ENCODE data around the gene CAPZA3. TPM values are rescaled to one million over a fixed set of nuclear protein-coding genes. Genes with fewer than 3 reads are reported as not detected.
"Not testable (repeated sequence)": the region's sequence is repeated elsewhere in the genome, so short reads cannot be mapped to it uniquely, and the experiment has no call there.

Gene CAPZA3
- total and polyA plus RNA-seq, 2 donors: 0.05 TPM; not detected in 1

DNA sequence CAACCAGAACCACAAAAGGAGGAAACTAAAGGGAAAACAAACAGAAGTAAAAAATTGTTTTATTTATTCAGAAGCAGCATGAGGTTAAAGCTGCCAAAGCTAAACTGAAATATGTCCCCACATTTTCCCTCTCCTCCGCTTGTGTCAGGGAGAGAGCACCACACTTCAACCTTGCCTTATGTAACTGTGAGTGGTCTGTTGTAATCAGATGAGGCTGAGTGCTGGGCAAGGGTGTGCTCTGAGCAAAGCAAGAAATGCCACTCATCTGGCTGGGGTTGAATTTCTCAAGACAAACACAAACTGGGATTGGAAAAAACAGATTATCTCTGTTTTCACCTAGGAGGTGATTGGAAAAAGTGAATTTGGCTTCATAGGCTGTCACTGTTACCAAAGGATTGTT is 12.2 kb downstream of the CAPZA3 start:
- no peak for DNase-seq (ENCODE audit: low read depth in 6 of 9, low spot score in 9 of 9)
- WGBS: 98% methylated on average over 1 of the region's 1 CpG
- Histone ChIP-seq H3K4me3 (ENCODE audit: low read length in 2 of 2) (no peak overlapping the region), H3K9me3 (ENCODE audit: control insufficient read depth in 2 of 2, insufficient read depth in 1 of 2, low read length in 1 of 2) (no peaks in the 10 kb centered on the region), H3K36me3 (ENCODE audit: control insufficient read depth in 2 of 2, insufficient read depth in 2 of 2, low read length in 1 of 2) (no peaks in the 10 kb centered on the region), H3K27ac (ENCODE audit: low read depth in 1 of 2, low read length in 1 of 2) (no peak overlapping the region), H3K4me1 (ENCODE audit: control insufficient read depth in 2 of 2, insufficient read depth in 2 of 2, low read length in 2 of 2) (no peaks in the 10 kb centered on the region), H3K27me3 (ENCODE audit: control insufficient read depth in 2 of 2, insufficient read depth in 1 of 2, low read length in 1 of 2) (no peaks in the 10 kb centered on the region)

- Histone ChIP-seq H3K4me1 (ENCODE audit: control insufficient read depth in 2 of 2, insufficient read depth in 2 of 2, low read length in 2 of 2) (no peaks in the 10 kb centered on the region), H3K4me3 (ENCODE audit: low read length in 2 of 2) (no peak overlapping the region), H3K27ac (ENCODE audit: low read depth in 1 of 2, low read length in 1 of 2) (no peak overlapping the region), H3K36me3 (ENCODE audit: control insufficient read depth in 2 of 2, insufficient read depth in 2 of 2, low read length in 1 of 2) (no peaks in the 10 kb centered on the region), H3K27me3 (ENCODE audit: control insufficient read depth in 2 of 2, insufficient read depth in 1 of 2, low read length in 1 of 2) (no peaks in the 10 kb centered on the region), H3K9me3 (ENCODE audit: control insufficient read depth in 2 of 2, insufficient read depth in 1 of 2, low read length in 1 of 2) (no peaks in the 10 kb centered on the region)
- 95% methylated on average over 2 of the region's 2 CpGs for WGBS
- no peak for DNase-seq (ENCODE audit: low read depth in 6 of 9, low spot score in 9 of 9)
These were observed 13.9 kb downstream of the CAPZA3 start for GRCh38 chr12:18751866-18752265.

GRCh38 chr12:18752280-18752920 is 14.5 kb downstream of the CAPZA3 start:
- Histone ChIP-seq H3K9me3 (ENCODE audit: control insufficient read depth in 2 of 2, insufficient read depth in 1 of 2, low read length in 1 of 2) (no peaks in the 10 kb centered on the region), H3K27ac (ENCODE audit: low read depth in 1 of 2, low read length in 1 of 2) (no peak overlapping the region)

GRCh38 chr12:18752947-18753346 is 15.0 kb downstream of the CAPZA3 start:
- 98% methylated on average over 1 of the region's 1 CpG for WGBS
- DNase-seq (ENCODE audit: low read depth in 6 of 9, low spot score in 9 of 9): no peak
- no peaks in the 10 kb centered on the region for H3K9me3 ChIP-seq (ENCODE audit: control insufficient read depth in 2 of 2, insufficient read depth in 1 of 2, low read length in 1 of 2)
- no peaks in the 10 kb centered on the region for H3K36me3 ChIP-seq (ENCODE audit: control insufficient read depth in 2 of 2, insufficient read depth in 2 of 2, low read length in 1 of 2)
- no peaks in the 10 kb centered on the region for H3K27me3 ChIP-seq (ENCODE audit: control insufficient read depth in 2 of 2, insufficient read depth in 1 of 2, low read length in 1 of 2)
- no peaks in the 10 kb centered on the region for H3K4me1 ChIP-seq (ENCODE audit: control insufficient read depth in 2 of 2, insufficient read depth in 2 of 2, low read length in 2 of 2)
- no peak overlapping the region for H3K4me3 ChIP-seq (ENCODE audit: low read length in 2 of 2)
- H3K27ac ChIP-seq (ENCODE audit: low read depth in 1 of 2, low read length in 1 of 2): no peak overlapping the region

More at GRCh38 chr12:18752280-18752920, 14.5 kb downstream of the CAPZA3 start:
- H3K4me1 ChIP-seq (ENCODE audit: control insufficient read depth in 2 of 2, insufficient read depth in 2 of 2, low read length in 2 of 2): no peaks in the 10 kb centered on the region
- no peaks in the 10 kb centered on the region for H3K27me3 ChIP-seq (ENCODE audit: control insufficient read depth in 2 of 2, insufficient read depth in 1 of 2, low read length in 1 of 2)
- no peaks in the 10 kb centered on the region for H3K36me3 ChIP-seq (ENCODE audit: control insufficient read depth in 2 of 2, insufficient read depth in 2 of 2, low read length in 1 of 2)
- 80% methylated on average over 6 of the region's 6 CpGs for WGBS
- H3K4me3 ChIP-seq (ENCODE audit: low read length in 2 of 2): no peak overlapping the region
- DNase-seq (ENCODE audit: low read depth in 6 of 9, low spot score in 9 of 9): no peak

- Histone ChIP-seq H3K9me3 (ENCODE audit: control insufficient read depth in 2 of 2, insufficient read depth in 1 of 2, low read length in 1 of 2) (no peaks in the 10 kb centered on the region), H3K4me1 (ENCODE audit: control insufficient read depth in 2 of 2, insufficient read depth in 2 of 2, low read length in 2 of 2) (no peaks in the 10 kb centered on the region), H3K36me3 (ENCODE audit: control insufficient read depth in 2 of 2, insufficient read depth in 2 of 2, low read length in 1 of 2) (no peaks in the 10 kb centered on the region), H3K27me3 (ENCODE audit: control insufficient read depth in 2 of 2, insufficient read depth in 1 of 2, low read length in 1 of 2) (no peaks in the 10 kb centered on the region), H3K27ac (ENCODE audit: low read depth in 1 of 2, low read length in 1 of 2) (no peak overlapping the region), H3K4me3 (ENCODE audit: low read length in 2 of 2) (no peak overlapping the region)
- 92% methylated on average over 16 of the region's 16 CpGs for WGBS
- DNase-seq (ENCODE audit: low read depth in 6 of 9, low spot score in 9 of 9): no peak
These were observed 15.7 kb downstream of the CAPZA3 start for GRCh38 chr12:18753481-18754123.

- no peaks in the 10 kb centered on the region for H3K4me1 ChIP-seq (ENCODE audit: control insufficient read depth in 2 of 2, insufficient read depth in 2 of 2, low read length in 2 of 2)
- H3K27ac ChIP-seq (ENCODE audit: low read depth in 1 of 2, low read length in 1 of 2): no peak overlapping the region
- 96% methylated on average over 6 of the region's 6 CpGs for WGBS
- H3K4me3 ChIP-seq (ENCODE audit: low read length in 2 of 2): no peak overlapping the region
- no peak for DNase-seq (ENCODE audit: low read depth in 6 of 9, low spot score in 9 of 9)
- H3K36me3 ChIP-seq (ENCODE audit: control insufficient read depth in 2 of 2, insufficient read depth in 2 of 2, low read length in 1 of 2): no peaks in the 10 kb centered on the region
- no peaks in the 10 kb centered on the region for H3K27me3 ChIP-seq (ENCODE audit: control insufficient read depth in 2 of 2, insufficient read depth in 1 of 2, low read length in 1 of 2)
- H3K9me3 ChIP-seq (ENCODE audit: control insufficient read depth in 2 of 2, insufficient read depth in 1 of 2, low read length in 1 of 2): no peaks in the 10 kb centered on the region
These were observed 16.3 kb downstream of the CAPZA3 start for GRCh38 chr12:18754124-18754707.

- 83% methylated on average over 1 of the region's 1 CpG for WGBS
- DNase-seq (ENCODE audit: low read depth in 6 of 9, low spot score in 9 of 9): no peak
- H3K27ac ChIP-seq (ENCODE audit: low read depth in 1 of 2, low read length in 1 of 2): no peak overlapping the region
- no peaks in the 10 kb centered on the region for H3K36me3 ChIP-seq (ENCODE audit: control insufficient read depth in 2 of 2, insufficient read depth in 2 of 2, low read length in 1 of 2)
- no peak overlapping the region for H3K4me3 ChIP-seq (ENCODE audit: low read length in 2 of 2)
- no peaks in the 10 kb centered on the region for H3K27me3 ChIP-seq (ENCODE audit: control insufficient read depth in 2 of 2, insufficient read depth in 1 of 2, low read length in 1 of 2)
- H3K9me3 ChIP-seq (ENCODE audit: control insufficient read depth in 2 of 2, insufficient read depth in 1 of 2, low read length in 1 of 2): no peaks in the 10 kb centered on the region
- H3K4me1 ChIP-seq (ENCODE audit: control insufficient read depth in 2 of 2, insufficient read depth in 2 of 2, low read length in 2 of 2): no peaks in the 10 kb centered on the region
These were observed 17.4 kb downstream of the CAPZA3 start for GRCh38 chr12:18755341-18755740.

DNA sequence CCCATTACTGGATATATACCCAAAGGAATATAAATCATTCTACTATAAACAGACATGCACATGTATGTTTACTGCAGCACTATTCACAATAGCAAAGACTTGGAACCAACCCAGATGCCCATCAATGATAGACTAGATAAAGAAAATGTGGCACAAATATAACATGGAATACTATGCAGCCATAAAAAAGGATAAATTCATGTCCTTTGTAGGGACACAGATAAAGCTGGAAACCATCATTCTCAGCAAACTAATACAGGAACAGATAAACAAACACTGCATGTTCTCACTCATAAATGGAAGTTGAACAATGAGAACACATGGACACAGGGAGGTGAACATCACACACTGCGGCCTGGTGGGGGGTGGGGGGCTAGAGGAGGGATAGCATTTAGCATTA is 28.6 kb downstream of the CAPZA3 start:
- H3K9me3 ChIP-seq (ENCODE audit: control insufficient read depth in 2 of 2, insufficient read depth in 1 of 2, low read length in 1 of 2); H3K4me1 ChIP-seq (ENCODE audit: control insufficient read depth in 2 of 2, insufficient read depth in 2 of 2, low read length in 2 of 2); H3K27ac ChIP-seq (ENCODE audit: low read depth in 1 of 2, low read length in 1 of 2); H3K36me3 ChIP-seq (ENCODE audit: control insufficient read depth in 2 of 2, insufficient read depth in 2 of 2, low read length in 1 of 2); H3K27me3 ChIP-seq (ENCODE audit: control insufficient read depth in 2 of 2, insufficient read depth in 1 of 2, low read length in 1 of 2); H3K4me3 ChIP-seq (ENCODE audit: low read length in 2 of 2); DNase-seq (ENCODE audit: low read depth in 6 of 9, low spot score in 9 of 9): not testable (repeated sequence)
- WGBS: 80% methylated on average over 1 of the region's 1 CpG

DNA sequence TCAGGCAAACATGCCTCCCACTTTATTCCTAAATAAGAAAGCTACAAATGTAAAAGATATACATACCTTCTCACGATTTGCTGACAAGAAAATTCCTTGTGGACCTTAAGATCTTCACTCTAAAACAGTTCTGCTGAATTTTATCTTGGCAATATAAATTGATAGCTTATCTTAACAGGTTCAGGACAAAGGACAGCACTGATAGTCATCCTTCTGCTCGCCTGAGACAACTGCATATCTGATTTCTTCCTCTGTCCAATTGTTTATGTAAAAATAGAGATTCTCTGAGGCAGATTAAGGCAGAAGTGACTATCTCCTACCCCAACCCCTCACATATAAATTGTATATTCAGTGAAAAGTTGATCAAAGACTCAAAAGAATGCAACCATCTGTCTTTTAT is 44.9 kb downstream of the CAPZA3 start:
- DNase-seq (ENCODE audit: low read depth in 6 of 9, low spot score in 9 of 9): no peak
- Histone ChIP-seq H3K27me3 (ENCODE audit: control insufficient read depth in 2 of 2, insufficient read depth in 1 of 2, low read length in 1 of 2) (no peaks in the 10 kb centered on the region), H3K4me1 (ENCODE audit: control insufficient read depth in 2 of 2, insufficient read depth in 2 of 2, low read length in 2 of 2) (no peaks in the 10 kb centered on the region), H3K9me3 (ENCODE audit: control insufficient read depth in 2 of 2, insufficient read depth in 1 of 2, low read length in 1 of 2) (no peaks in the 10 kb centered on the region), H3K4me3 (ENCODE audit: low read length in 2 of 2) (no peak overlapping the region), H3K36me3 (ENCODE audit: control insufficient read depth in 2 of 2, insufficient read depth in 2 of 2, low read length in 1 of 2) (no peaks in the 10 kb centered on the region), H3K27ac (ENCODE audit: low read depth in 1 of 2, low read length in 1 of 2) (no peak overlapping the region)
- WGBS: 82% methylated on average over 2 of the region's 2 CpGs
